ENCODE measurements around the gene TAS1R2.

The TAS1R2 gene

GRCh38 chr1:18823438-18823837 is 36.0 kb downstream of the TAS1R2 start:
- no peak overlapping the region for H3K4me3 Mint-ChIP-seq
- ATAC-seq = no peak
- peaks cover 0 to 5% of the 10 kb centered on the region in 2 donors for H3K9me3 Mint-ChIP-seq
- no peak for DNase-seq
- H3K27me3 Mint-ChIP-seq = peaks cover 29% of the 10 kb centered on the region
- H3K27ac Mint-ChIP-seq = no peak overlapping the region
- peaks cover 5% of the 10 kb centered on the region for H3K4me1 Mint-ChIP-seq

- peaks cover 50% of the 10 kb centered on the region for H3K27me3 Mint-ChIP-seq
- H3K4me1 Mint-ChIP-seq = peaks cover 5% of the 10 kb centered on the region
- no peak overlapping the region for H3K27ac Mint-ChIP-seq
- peaks cover 0 to 4% of the 10 kb centered on the region in 2 donors for H3K9me3 Mint-ChIP-seq
- peak; percentile 56 for ATAC-seq
- peak; percentile 55 to 62 for DNase-seq
- no peak overlapping the region for H3K4me3 Mint-ChIP-seq
These were observed 38.4 kb downstream of the TAS1R2 start for GRCh38 chr1:18820791-18821641.

GRCh38 chr1:18819986-18820790 is 39.3 kb downstream of the TAS1R2 start:
- Mint-ChIP-seq H3K9me3 (no peaks in the 10 kb centered on the region), H3K4me3 (no peak overlapping the region), H3K27ac (no peak overlapping the region), H3K27me3 (peaks cover 50% of the 10 kb centered on the region), H3K4me1 (peaks cover 5% of the 10 kb centered on the region)
- DNase-seq = no peak
- ATAC-seq = no peak

GRCh38 chr1:18819203-18819602 is 40.3 kb downstream of the TAS1R2 start:
- Mint-ChIP-seq H3K9me3 (no peaks in the 10 kb centered on the region), H3K27me3 (peaks cover 57% of the 10 kb centered on the region), H3K4me3 (no peak overlapping the region), H3K4me1 (peaks cover 5% of the 10 kb centered on the region), H3K27ac (no peak overlapping the region)
- no peak for ATAC-seq
- DNase-seq = no peak

- ATAC-seq (no peak), DNase-seq (no peak)
- no peaks in the 10 kb centered on the region for H3K9me3 Mint-ChIP-seq
- peaks cover 5% of the 10 kb centered on the region for H3K4me1 Mint-ChIP-seq
- peaks cover 57% of the 10 kb centered on the region for H3K27me3 Mint-ChIP-seq
- no peak overlapping the region for H3K4me3 Mint-ChIP-seq
- no peak overlapping the region for H3K27ac Mint-ChIP-seq
These were observed 41.5 kb downstream of the TAS1R2 start for GRCh38 chr1:18817795-18818435.

- no peak overlapping the region for H3K4me3 Mint-ChIP-seq
- DNase-seq (no peak), ATAC-seq (no peak)
- peaks cover 5% of the 10 kb centered on the region for H3K4me1 Mint-ChIP-seq
- H3K9me3 Mint-ChIP-seq = no peaks in the 10 kb centered on the region
- H3K27ac Mint-ChIP-seq = peak overlapping the region in 1 of 2 donors; percentile 6
- H3K27me3 Mint-ChIP-seq = peaks cover 57% of the 10 kb centered on the region
These were observed 42.1 kb downstream of the TAS1R2 start for GRCh38 chr1:18817316-18817715.

GRCh38 chr1:18816808-18817207 is 42.7 kb downstream of the TAS1R2 start:
- DNase-seq = no peak
- H3K27me3 Mint-ChIP-seq = peaks cover 62% of the 10 kb centered on the region
- no peak for ATAC-seq
- peaks cover 5% of the 10 kb centered on the region for H3K4me1 Mint-ChIP-seq
- H3K9me3 Mint-ChIP-seq = no peaks in the 10 kb centered on the region
- peak overlapping the region in 1 of 2 donors; percentile 6 for H3K27ac Mint-ChIP-seq
- H3K4me3 Mint-ChIP-seq = no peak overlapping the region

GRCh38 chr1:18814874-18815531 is 44.5 kb downstream of the TAS1R2 start:
- DNase-seq = no peak

GRCh38 chr1:18814425-18814824 is 45.0 kb downstream of the TAS1R2 start:
- no peak overlapping the region for H3K27ac Mint-ChIP-seq
- no peak for DNase-seq
- no peak for ATAC-seq
- H3K9me3 Mint-ChIP-seq = no peaks in the 10 kb centered on the region
- no peaks in the 10 kb centered on the region for H3K4me1 Mint-ChIP-seq
- peaks cover 65% of the 10 kb centered on the region for H3K27me3 Mint-ChIP-seq
- H3K4me3 Mint-ChIP-seq = no peak overlapping the region

More at GRCh38 chr1:18814874-18815531, 44.5 kb downstream of the TAS1R2 start:
- H3K27ac Mint-ChIP-seq = no peak overlapping the region
- ATAC-seq = no peak
- no peak overlapping the region for H3K4me3 Mint-ChIP-seq
- peaks cover 67% of the 10 kb centered on the region for H3K27me3 Mint-ChIP-seq
- H3K9me3 Mint-ChIP-seq = no peaks in the 10 kb centered on the region
- H3K4me1 Mint-ChIP-seq = no peaks in the 10 kb centered on the region

- ATAC-seq = no peak
- no peaks in the 10 kb centered on the region for H3K9me3 Mint-ChIP-seq
- peaks cover 46% of the 10 kb centered on the region for H3K27me3 Mint-ChIP-seq
- H3K27ac Mint-ChIP-seq = no peak overlapping the region
- no peak overlapping the region for H3K4me3 Mint-ChIP-seq
- no peak for DNase-seq
- H3K4me1 Mint-ChIP-seq = no peaks in the 10 kb centered on the region
These were observed 47.0 kb downstream of the TAS1R2 start for GRCh38 chr1:18812453-18812939.

- H3K27me3 Mint-ChIP-seq = peaks cover 40% of the 10 kb centered on the region
- no peak overlapping the region for H3K27ac Mint-ChIP-seq
- ATAC-seq = no peak
- no peaks in the 10 kb centered on the region for H3K9me3 Mint-ChIP-seq
- DNase-seq = no peak
- H3K4me1 Mint-ChIP-seq = no peaks in the 10 kb centered on the region
- no peak overlapping the region for H3K4me3 Mint-ChIP-seq
These were observed 47.6 kb downstream of the TAS1R2 start for GRCh38 chr1:18811733-18812452.

- Mint-ChIP-seq H3K9me3 (no peaks in the 10 kb centered on the region), H3K27me3 (peaks cover 34% of the 10 kb centered on the region), H3K4me1 (no peaks in the 10 kb centered on the region), H3K4me3 (no peak overlapping the region), H3K27ac (no peak overlapping the region)
- DNase-seq (no peak), ATAC-seq (no peak)
These were observed 49.2 kb downstream of the TAS1R2 start for GRCh38 chr1:18809953-18810899.

- peaks cover 36% of the 10 kb centered on the region for H3K27me3 Mint-ChIP-seq
These were observed 50.9 kb downstream of the TAS1R2 start for GRCh38 chr1:18808550-18808949.

More at GRCh38 chr1:18808550-18808949, 50.9 kb downstream of the TAS1R2 start:
- no peak for DNase-seq
- no peaks in the 10 kb centered on the region for H3K9me3 Mint-ChIP-seq
- no peak for ATAC-seq
- no peak overlapping the region for H3K4me3 Mint-ChIP-seq
- H3K4me1 Mint-ChIP-seq = no peaks in the 10 kb centered on the region
- H3K27ac Mint-ChIP-seq = no peak overlapping the region

All from stimulated activated naive CD8-positive, alpha-beta T cell treated with anti-CD3 and anti-CD28 coated beads, Interleukin-15, amount 100 ng/mL, for 72 hours (primary cell).